Activated CD4-positive, alpha-beta memory T cell treated with anti-CD3 and anti-CD28 coated beads, Interleukin-2, amount 10 ng/mL, durations not matched to agents 7 days and 5 days (primary cell): ENCODE results near the gene MMP14. TPM values are rescaled to one million over a fixed set of nuclear protein-coding genes. Genes with fewer than 3 reads are reported as not detected.

ENCODE experiments used
- CTCF ChIA-PET: fragments of 350-600 bp; sonication (Branson Sonifier 250); formaldehyde crosslinking; loops from one replicate; lab custom pipeline; 2021; ENCODE audit warnings: antibody characterized with exemption, inconsistent platforms; lab: Charles Lee
- POLR2A ChIA-PET: fragments of 350-600 bp; sonication (Branson Sonifier 250); formaldehyde crosslinking; loops from one replicate; lab custom pipeline; 2021; ENCODE audit warnings: antibody characterized with exemption; lab: Charles Lee
- DNase-seq: peaks from one replicate; pipeline ENCODE4 v3.0.0-alpha.2; 2020
- H3K27ac Mint-ChIP-seq: one replicate; pipeline ENCODE4 v1.8.0; 2021; ENCODE audit warnings: mild to moderate bottlenecking, mixed read lengths
- H3K27me3 Mint-ChIP-seq: one replicate; pipeline ENCODE4 v1.8.0; 2021; ENCODE audit warnings: mixed read lengths
- H3K36me3 Mint-ChIP-seq: one replicate; pipeline ENCODE4 v1.8.0; 2021; ENCODE audit warnings: low read depth, mixed read lengths
- H3K4me1 Mint-ChIP-seq: one replicate; pipeline ENCODE4 v1.8.0; 2021; ENCODE audit warnings: mixed read lengths
- H3K4me3 Mint-ChIP-seq: one replicate; pipeline ENCODE4 v1.8.0; 2021; ENCODE audit warnings: mild to moderate bottlenecking, mixed read lengths
- H3K9me3 Mint-ChIP-seq: one replicate; pipeline ENCODE4 v1.8.0; 2021; ENCODE audit warnings: mixed read lengths
- total RNA-seq, 2 experiments: library from RNA; stranded (reverse); gene quantifications; one replicate each; pipeline ENCODE4 v1.2.3, GENCODE V29; 2021

MMP14 gene
- total RNA-seq, 2 experiments from 2014 or later = 1.9 to 2.9 TPM

DNA sequence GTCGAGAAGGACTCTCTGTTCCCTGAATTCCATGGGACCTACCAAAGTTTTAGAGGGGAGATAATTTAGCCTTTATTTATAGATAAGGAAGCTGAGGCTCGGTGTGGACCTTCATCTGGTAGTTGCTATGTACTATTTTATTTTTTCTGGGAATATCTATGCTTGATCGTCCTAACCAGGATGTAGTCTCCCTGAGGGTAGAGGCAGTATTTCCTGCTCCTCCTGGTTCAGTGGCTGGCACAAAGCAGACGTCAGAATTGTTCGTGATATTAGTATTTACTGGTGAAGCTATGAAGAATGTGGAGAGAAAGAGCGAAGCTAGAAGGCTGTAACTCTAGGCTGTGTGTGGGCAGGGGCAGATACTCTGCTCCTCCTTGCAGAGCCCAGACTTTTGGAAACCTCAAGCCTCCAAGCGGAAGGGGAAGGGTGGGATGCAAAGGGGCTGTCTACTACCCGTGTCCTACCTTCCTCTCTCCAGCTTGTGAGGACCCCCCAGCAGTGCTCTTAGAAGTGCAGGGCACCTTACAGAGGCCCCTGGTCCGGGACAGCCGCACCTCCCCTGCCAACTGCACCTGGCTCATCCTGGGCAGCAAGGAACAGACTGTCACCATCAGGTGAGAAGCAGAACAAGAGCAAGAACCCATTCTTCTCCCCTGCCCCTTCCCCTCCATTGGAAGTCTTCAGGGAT lies 36.6 kb downstream of the MMP14 start:
- H3K4me3 Mint-ChIP-seq = peak overlapping the region; percentile 81
- POLR2A ChIA-PET = interaction anchor here (0.7 to 7.7 kb wide), 13 partner anchors 10 to 317 kb away, joined by 3 to 115 read pairs (median 4); partner anchors contain the start of genes ACIN1, C14orf119, RBM23 and REM2
- H3K27me3 Mint-ChIP-seq = no peaks in the 10 kb centered on the region
- DNase-seq = no peak
- H3K27ac Mint-ChIP-seq = peak overlapping the region; percentile 81
- H3K9me3 Mint-ChIP-seq = no peaks in the 10 kb centered on the region
- peaks cover 39% of the 10 kb centered on the region for H3K4me1 Mint-ChIP-seq
- CTCF ChIA-PET = interaction anchor here (0.6 to 7.8 kb wide), 28 partner anchors 10 to 876 kb away, joined by 3 to 145 read pairs (median 6); partner anchors contain the start of genes AJUBA, HAUS4, MRPL52 and PRMT5
- peaks cover 47% of the 10 kb centered on the region for H3K36me3 Mint-ChIP-seq

DNA sequence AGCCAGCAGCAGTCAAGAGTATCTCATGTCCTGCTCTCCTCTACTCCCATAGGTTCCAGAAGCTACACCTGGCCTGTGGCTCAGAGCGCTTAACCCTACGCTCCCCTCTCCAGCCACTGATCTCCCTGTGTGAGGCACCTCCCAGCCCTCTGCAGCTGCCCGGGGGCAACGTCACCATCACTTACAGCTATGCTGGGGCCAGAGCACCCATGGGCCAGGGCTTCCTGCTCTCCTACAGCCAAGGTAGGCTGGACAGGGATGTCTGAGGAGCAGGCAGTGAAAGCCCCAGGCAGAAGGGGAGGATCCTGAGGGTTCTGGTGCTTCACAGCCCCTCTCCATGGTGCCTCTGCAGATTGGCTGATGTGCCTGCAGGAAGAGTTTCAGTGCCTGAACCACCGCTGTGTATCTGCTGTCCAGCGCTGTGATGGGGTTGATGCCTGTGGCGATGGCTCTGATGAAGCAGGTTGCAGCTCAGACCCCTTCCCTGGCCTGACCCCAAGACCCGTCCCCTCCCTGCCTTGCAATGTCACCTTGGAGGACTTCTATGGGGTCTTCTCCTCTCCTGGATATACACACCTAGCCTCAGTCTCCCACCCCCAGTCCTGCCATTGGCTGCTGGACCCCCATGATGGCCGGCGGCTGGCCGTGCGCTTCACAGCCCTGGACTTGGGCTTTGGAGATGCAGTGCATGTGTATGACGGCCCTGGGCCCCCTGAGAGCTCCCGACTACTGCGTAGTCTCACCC lies 38.8 kb downstream of the MMP14 start:
- Mint-ChIP-seq H3K4me3 (no peak overlapping the region), H3K36me3 (peaks cover 61% of the 10 kb centered on the region), H3K27me3 (no peaks in the 10 kb centered on the region), H3K4me1 (peaks cover 32% of the 10 kb centered on the region), H3K9me3 (no peaks in the 10 kb centered on the region), H3K27ac (no peak overlapping the region)
- no peak for DNase-seq
- ChIA-PET CTCF (interaction anchor here (4.7 to 7.8 kb wide), 2 partner anchors 11 to 25 kb away, joined by 69 to 145 read pairs; partner anchors contain the start of gene REM2), POLR2A (interaction anchor here (7.7 kb wide), 1 partner anchor 9 kb away, joined by 115 read pairs; the partner anchor contains the start of gene REM2)

DNA sequence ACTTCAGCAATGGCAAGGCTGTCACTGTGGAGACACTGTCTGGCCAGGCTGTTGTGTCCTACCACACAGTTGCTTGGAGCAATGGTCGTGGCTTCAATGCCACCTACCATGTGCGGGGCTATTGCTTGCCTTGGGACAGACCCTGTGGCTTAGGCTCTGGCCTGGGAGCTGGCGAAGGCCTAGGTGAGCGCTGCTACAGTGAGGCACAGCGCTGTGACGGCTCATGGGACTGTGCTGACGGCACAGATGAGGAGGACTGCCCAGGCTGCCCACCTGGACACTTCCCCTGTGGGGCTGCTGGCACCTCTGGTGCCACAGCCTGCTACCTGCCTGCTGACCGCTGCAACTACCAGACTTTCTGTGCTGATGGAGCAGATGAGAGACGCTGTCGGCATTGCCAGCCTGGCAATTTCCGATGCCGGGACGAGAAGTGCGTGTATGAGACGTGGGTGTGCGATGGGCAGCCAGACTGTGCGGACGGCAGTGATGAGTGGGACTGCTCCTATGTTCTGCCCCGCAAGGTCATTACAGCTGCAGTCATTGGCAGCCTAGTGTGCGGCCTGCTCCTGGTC lies 39.4 kb downstream of the MMP14 start:
- peaks cover 61% of the 10 kb centered on the region for H3K36me3 Mint-ChIP-seq
- H3K9me3 Mint-ChIP-seq = no peaks in the 10 kb centered on the region
- DNase-seq = no peak
- no peaks in the 10 kb centered on the region for H3K27me3 Mint-ChIP-seq
- POLR2A ChIA-PET = interaction anchor here (7.7 kb wide), 1 partner anchor 9 kb away, joined by 115 read pairs; the partner anchor contains the start of gene REM2
- peaks cover 26% of the 10 kb centered on the region for H3K4me1 Mint-ChIP-seq
- CTCF ChIA-PET = interaction anchor here (0.5 to 7.8 kb wide), 3 partner anchors 10 to 122 kb away, joined by 3 to 145 read pairs (median 3); partner anchors contain the start of gene REM2
- H3K27ac Mint-ChIP-seq = no peak overlapping the region
- H3K4me3 Mint-ChIP-seq = no peak overlapping the region

DNA sequence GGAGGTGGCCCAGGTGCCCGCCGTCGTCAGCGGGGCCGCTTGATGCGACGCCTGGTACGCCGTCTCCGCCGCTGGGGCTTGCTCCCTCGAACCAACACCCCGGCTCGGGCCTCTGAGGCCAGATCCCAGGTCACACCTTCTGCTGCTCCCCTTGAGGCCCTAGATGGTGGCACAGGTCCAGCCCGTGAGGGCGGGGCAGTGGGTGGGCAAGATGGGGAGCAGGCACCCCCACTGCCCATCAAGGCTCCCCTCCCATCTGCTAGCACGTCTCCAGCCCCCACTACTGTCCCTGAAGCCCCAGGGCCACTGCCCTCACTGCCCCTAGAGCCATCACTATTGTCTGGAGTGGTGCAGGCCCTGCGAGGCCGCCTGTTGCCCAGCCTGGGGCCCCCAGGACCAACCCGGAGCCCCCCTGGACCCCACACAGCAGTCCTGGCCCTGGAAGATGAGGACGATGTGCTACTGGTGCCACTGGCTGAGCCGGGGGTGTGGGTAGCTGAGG lies 40.7 kb downstream of the MMP14 start:
- ChIA-PET POLR2A (interaction anchor here (7.7 kb wide), 1 partner anchor 7 kb away, joined by 115 read pairs; the partner anchor contains the start of gene REM2), CTCF (no interaction called here)
- Mint-ChIP-seq H3K9me3 (no peaks in the 10 kb centered on the region), H3K36me3 (peaks cover 61% of the 10 kb centered on the region), H3K4me3 (no peak overlapping the region), H3K27ac (no peak overlapping the region), H3K27me3 (peaks cover 3% of the 10 kb centered on the region), H3K4me1 (peaks cover 22% of the 10 kb centered on the region)
- DNase-seq = no peak

DNA sequence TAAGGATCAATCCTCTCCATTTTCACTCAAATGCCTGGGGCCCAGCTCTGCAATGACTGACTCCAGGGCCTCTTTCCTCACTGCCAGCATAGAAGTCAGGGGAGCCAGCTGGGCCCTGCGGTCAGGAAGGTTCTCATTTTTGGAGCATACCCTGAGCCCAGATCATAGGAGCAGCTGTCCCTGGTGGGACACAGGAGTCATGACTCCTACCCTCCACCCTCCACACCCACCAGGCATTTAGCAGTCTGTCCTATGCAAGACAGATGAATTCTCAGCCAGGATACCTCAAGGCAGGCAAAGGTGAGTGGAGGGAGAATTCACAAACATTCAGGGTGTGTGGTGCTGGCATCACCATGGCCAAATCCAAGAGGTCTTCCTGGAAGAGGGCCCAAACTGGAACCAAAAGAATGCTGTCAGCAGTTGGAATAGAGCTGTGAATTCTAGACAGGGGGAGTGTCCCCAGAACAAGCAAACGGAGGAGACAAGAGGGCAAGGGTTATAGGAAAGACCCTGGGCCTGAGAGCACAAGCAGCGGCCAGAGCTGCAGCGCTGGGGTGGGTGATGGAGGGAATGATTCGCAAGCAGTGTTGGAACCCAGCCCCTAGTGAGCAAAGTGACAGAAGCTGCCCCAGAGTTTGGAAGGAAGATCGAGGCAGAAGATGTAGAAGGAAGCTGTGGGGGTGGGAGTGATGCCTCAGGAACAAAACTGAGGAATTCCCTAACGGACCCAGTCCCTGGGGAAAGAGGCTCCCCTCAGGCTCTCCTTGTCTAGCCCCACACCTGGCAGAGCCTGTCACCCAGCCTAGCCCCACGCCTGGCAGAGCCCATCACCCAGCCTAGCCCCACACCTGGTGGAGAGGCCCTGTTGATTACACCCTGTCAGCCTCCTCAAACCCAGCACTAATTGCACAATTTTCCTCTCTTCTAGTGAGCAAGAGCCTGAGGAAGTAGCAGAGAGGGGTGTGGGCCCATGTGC lies 42.2 kb downstream of the MMP14 start:
- POLR2A ChIA-PET = interaction anchor here (1.3 to 1.6 kb wide), 2 partner anchors 8 to 40 kb away, joined by 3 to 6 read pairs; no protein-coding TSS in a partner anchor
- Mint-ChIP-seq H3K36me3 (peaks cover 54% of the 10 kb centered on the region), H3K4me3 (no peak overlapping the region), H3K4me1 (peaks cover 15% of the 10 kb centered on the region), H3K27ac (no peak overlapping the region), H3K27me3 (peaks cover 6% of the 10 kb centered on the region), H3K9me3 (no peaks in the 10 kb centered on the region)
- no peak for DNase-seq
- CTCF ChIA-PET = interaction anchor here (1.1 kb wide), 1 partner anchor 40 kb away, joined by 3 read pairs; the partner anchor contains the start of gene RBM23

DNA sequence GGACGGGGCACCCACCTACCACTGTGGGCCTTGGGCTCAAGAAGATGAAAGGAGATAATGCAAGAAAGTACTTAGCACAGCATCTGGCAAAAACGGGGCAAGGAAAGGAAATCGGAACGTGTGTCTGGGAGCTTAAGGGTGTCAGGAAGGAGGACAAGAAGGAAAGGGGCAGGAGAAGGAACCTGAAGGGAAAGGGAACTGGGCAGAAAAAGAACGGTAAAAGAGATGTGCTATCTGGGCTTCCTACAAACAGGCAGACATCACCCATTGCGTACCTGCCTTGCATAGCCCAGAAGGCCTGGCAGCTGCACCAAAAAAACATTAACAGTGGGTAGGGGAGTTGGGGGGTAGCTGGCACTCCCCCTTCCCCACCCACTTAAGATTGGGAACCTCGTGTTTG lies 45.7 kb downstream of the MMP14 start:
- Mint-ChIP-seq H3K27ac (no peak overlapping the region), H3K36me3 (peaks cover 24% of the 10 kb centered on the region), H3K4me3 (no peak overlapping the region), H3K4me1 (peaks cover 17% of the 10 kb centered on the region), H3K9me3 (no peaks in the 10 kb centered on the region), H3K27me3 (peaks cover 23% of the 10 kb centered on the region)
- DNase-seq = no peak
- ChIA-PET CTCF (interaction anchor here (1.1 to 12.1 kb wide), 4 partner anchors 10 to 325 kb away, joined by 3 to 145 read pairs (median 8); partner anchors contain the start of genes LRP10 and PRMT5), POLR2A (interaction anchor here (0.8 to 9.2 kb wide), 7 partner anchors 9 to 322 kb away, joined by 3 to 115 read pairs (median 4); partner anchors contain the start of genes LRP10 and RBM23)

DNA sequence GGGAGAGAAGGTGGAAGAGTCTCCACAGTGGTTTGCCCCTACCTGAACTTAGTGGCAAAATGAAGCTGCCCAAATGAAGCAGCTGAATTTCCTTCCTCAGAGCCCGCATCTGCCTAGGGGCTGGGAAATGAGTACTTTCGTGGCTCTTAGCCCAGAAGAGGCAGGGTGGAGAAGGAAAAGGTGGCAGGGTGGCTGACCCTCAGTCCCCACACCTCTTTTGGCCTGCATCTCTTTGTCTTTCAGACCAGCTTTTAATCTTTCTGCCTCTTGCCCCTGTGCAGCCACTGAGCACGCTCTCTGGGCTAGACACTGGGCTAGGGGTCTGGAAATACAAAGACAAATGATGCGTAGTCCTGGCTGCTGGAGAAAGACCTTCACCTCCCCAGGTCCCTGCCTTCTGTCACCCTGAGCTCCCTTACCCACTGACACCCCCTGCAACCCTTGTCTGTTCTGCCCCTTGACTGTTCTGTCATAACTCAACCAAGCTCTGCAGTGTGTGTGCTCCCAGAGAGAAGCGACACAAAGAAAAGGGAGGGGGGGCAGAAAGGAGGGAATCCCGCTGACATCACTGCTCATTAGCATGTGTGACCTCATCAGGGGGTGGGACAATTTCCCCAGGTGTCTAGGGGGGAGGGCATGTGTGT lies 46.3 kb downstream of the MMP14 start:
- H3K4me3 Mint-ChIP-seq = no peak overlapping the region
- DNase-seq = no peak
- no peaks in the 10 kb centered on the region for H3K9me3 Mint-ChIP-seq
- H3K27me3 Mint-ChIP-seq = peaks cover 23% of the 10 kb centered on the region
- H3K4me1 Mint-ChIP-seq = peaks cover 23% of the 10 kb centered on the region
- H3K36me3 Mint-ChIP-seq = peaks cover 18% of the 10 kb centered on the region
- H3K27ac Mint-ChIP-seq = no peak overlapping the region
- ChIA-PET CTCF (interaction anchor here (1.1 to 12.1 kb wide), 4 partner anchors 11 to 326 kb away, joined by 3 to 145 read pairs (median 8); partner anchors contain the start of genes LRP10 and PRMT5), POLR2A (interaction anchor here (0.8 to 9.2 kb wide), 7 partner anchors 8 to 323 kb away, joined by 3 to 115 read pairs (median 3); partner anchors contain the start of genes DAD1, LRP10 and RBM23)

DNA sequence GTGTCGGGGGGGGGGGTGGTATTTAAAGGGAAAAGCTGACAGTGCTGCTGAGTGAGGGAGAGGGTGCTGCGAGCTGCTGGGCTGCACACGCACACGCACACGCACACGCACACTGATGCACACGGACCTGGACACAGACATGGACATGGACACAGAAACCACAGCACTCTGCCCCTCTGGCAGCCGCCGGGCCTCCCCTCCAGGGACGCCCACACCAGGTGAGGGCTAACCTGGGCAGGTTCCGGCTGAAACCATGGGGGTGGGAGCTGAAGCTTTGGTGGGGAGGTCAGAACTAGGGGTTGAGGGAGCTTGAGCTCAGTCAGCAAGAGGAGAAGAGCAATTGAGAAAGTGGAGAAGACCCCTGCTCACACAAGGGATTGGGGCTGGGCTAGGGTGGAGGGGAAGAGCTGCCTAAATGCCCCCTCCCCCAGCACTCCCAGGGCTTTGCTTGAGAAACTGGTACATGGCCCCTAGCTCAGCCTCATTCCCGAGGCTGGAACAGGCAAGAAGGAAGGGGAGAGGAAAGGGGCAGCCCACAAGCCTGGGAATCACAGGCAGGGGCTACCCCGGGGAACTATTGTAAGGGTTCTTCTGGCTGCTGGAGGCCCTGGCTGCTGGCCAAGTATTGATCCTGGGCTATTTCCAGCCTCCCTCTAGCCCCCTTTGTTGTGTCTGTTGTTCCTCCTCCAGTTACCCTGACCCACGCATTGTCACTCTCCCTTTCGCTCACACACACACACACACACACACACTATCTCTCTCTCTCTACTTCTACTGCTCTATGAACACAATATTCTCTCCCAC lies 47.0 kb downstream of the MMP14 start, which contains the start of gene REM2:
Gene REM2, plus strand, starts transcription at position 50 of the 804 bp plus-strand sequence. Its CDS starts 66 bp downstream, at position 116.
- DNase-seq = no peak
- Mint-ChIP-seq H3K4me1 (peaks cover 30% of the 10 kb centered on the region), H3K9me3 (no peaks in the 10 kb centered on the region), H3K36me3 (peaks cover 11% of the 10 kb centered on the region), H3K27ac (no peak within 1 kb of the TSS), H3K4me3 (no peak within 1 kb of the TSS), H3K27me3 (peaks cover 23% of the 10 kb centered on the region)
- ChIA-PET POLR2A (interaction anchor here (1.2 to 9.2 kb wide), 4 partner anchors 10 to 294 kb away, joined by 3 to 115 read pairs (median 10); partner anchors contain the start of genes DAD1, LRP10 and RBM23), CTCF (interaction anchor here (1.1 to 12.1 kb wide), 5 partner anchors 12 to 326 kb away, joined by 3 to 145 read pairs (median 7); partner anchors contain the start of genes LRP10 and PRMT5)

DNA sequence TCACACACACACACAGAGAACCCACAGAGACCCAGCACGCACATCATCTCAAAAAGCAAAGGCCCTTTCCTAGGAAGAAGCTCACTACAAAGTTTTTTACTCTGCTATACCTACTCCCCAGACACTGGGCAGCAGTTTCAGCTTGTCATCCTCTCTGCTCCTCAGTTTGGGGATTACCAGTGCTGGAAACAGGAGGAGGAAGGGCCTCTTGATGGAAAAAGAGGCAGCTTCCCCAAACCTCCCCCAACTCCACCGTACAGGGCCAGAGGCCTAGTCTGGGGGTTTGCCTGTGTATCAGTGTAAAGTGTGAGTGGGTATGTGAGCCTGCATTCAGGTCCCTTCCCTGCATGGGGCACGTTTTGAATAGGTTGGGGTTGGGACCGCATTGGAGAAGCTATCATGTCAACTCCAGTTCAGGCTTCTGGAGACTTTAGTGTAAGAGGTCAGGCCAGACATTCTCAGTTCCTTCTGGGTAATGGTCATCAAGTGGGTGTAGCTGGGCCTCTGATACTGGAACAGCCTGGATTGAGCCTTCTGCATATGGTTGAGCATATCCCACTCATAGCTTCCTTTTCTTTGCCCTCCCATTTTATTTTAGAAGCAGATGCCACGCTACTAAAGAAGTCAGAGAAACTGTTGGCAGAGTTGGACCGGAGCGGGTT lies 47.8 kb downstream of the MMP14 start:
- Mint-ChIP-seq H3K4me3 (no peak overlapping the region), H3K36me3 (peaks cover 4% of the 10 kb centered on the region), H3K27ac (no peak overlapping the region), H3K4me1 (peaks cover 33% of the 10 kb centered on the region), H3K27me3 (peaks cover 23% of the 10 kb centered on the region), H3K9me3 (no peaks in the 10 kb centered on the region)
- POLR2A ChIA-PET = interaction anchor here (1.2 to 9.2 kb wide), 3 partner anchors 11 to 295 kb away, joined by 3 to 115 read pairs (median 4); partner anchors contain the start of genes DAD1 and LRP10
- no peak for DNase-seq
- CTCF ChIA-PET = interaction anchor here (1.0 to 12.1 kb wide), 6 partner anchors 12 to 61 kb away, joined by 3 to 145 read pairs (median 6); partner anchors contain the start of gene LRP10
